Measurements from ENCODE around the gene MPZL3.
"Not testable (repeated sequence)": the region's sequence is repeated elsewhere in the genome, so short reads cannot be mapped to it uniquely, and the experiment has no call there.

Gene MPZL3

GRCh38 chr11:118209033-118209432 is 43.1 kb downstream of the MPZL3 start:
- no peak for DNase-seq

- no peak for DNase-seq
Observed at GRCh38 chr11:118207079-118207478, 45.1 kb downstream of the MPZL3 start.

GRCh38 chr11:118206391-118207031 is 45.7 kb downstream of the MPZL3 start:
- no peak for DNase-seq

- no peak for DNase-seq
Observed at GRCh38 chr11:118205606-118206378, 46.4 kb downstream of the MPZL3 start.

- DNase-seq = peak; percentile 78
Observed at GRCh38 chr11:118202599-118203422, 49.4 kb downstream of the MPZL3 start.

- DNase-seq = no peak
Observed at GRCh38 chr11:118201966-118202365, 50.2 kb downstream of the MPZL3 start.

GRCh38 chr11:118200901-118201680 is 51.1 kb downstream of the MPZL3 start:
- DNase-seq = peak; percentile 71

GRCh38 chr11:118200497-118200896 is 51.7 kb downstream of the MPZL3 start:
- no peak for DNase-seq

- DNase-seq = no peak
Observed at GRCh38 chr11:118199135-118199534, 53.0 kb downstream of the MPZL3 start.

- peak; percentile 94 for DNase-seq
Observed at GRCh38 chr11:118198370-118198769, 53.8 kb downstream of the MPZL3 start.

- DNase-seq = no peak
Observed at GRCh38 chr11:118194835-118195627, 57.1 kb downstream of the MPZL3 start.

- no peak for DNase-seq
Observed at GRCh38 chr11:118193910-118194566, 58.1 kb downstream of the MPZL3 start.

- not testable (repeated sequence) for DNase-seq
Observed at GRCh38 chr11:118192817-118193216, 59.3 kb downstream of the MPZL3 start.

- not testable (repeated sequence) for DNase-seq
Observed at GRCh38 chr11:118190942-118191506, 61.1 kb downstream of the MPZL3 start.

GRCh38 chr11:118186346-118187107 is 65.6 kb downstream of the MPZL3 start:
- no peak for DNase-seq

- DNase-seq = no peak
Observed at GRCh38 chr11:118184784-118185579, 67.2 kb downstream of the MPZL3 start.

- DNase-seq = not testable (repeated sequence)
Observed at GRCh38 chr11:118183691-118184090, 68.5 kb downstream of the MPZL3 start.

GRCh38 chr11:118180300-118180703 is 71.9 kb downstream of the MPZL3 start:
- peak; percentile 48 for DNase-seq

- peak; percentile 17 for DNase-seq
Observed at GRCh38 chr11:118176778-118177134, 75.4 kb downstream of the MPZL3 start.

All from activated effector memory CD4-positive, alpha-beta T cell treated with anti-CD3 and anti-CD28 coated beads, Interleukin-2, amount 50 U/mL, for 16 hours (primary cell).